Body of pancreas (tissue), 4 donors: ENCODE measurements around the gene MYO18B. TPM values are rescaled to one million over a fixed set of nuclear protein-coding genes. Genes with fewer than 3 reads are reported as not detected.

Experiments used
- ATAC-seq: fragments of 150-250 bp; one replicate; pipeline ENCODE4 v1.9.1; 2016
- DNase-seq, 4 donors: peaks; one replicate each; pipeline ENCODE4 v3.0.0-alpha.2; 2019
- H3K27ac ChIP-seq, 4 donors: fragments of 200-600 bp; sonication (generic); 1 replicate in 3 of 4; 2 replicates in 1 of 4; pipeline versions ENCODE4 v1.5.1 to v1.6.1; 2016 to 2019; ENCODE audit warnings: mild to moderate bottlenecking in 1 of 4, mixed read lengths in 1 of 4, moderate library complexity in 1 of 4
- H3K27me3 ChIP-seq, 2 donors: fragments of 200-600 bp; sonication (generic); one replicate each; pipeline ENCODE4 v1.6.0; 2016; ENCODE audit warnings: mild to moderate bottlenecking in 1 of 2
- H3K36me3 ChIP-seq, 2 donors: fragments of 200-600 bp; sonication (generic); replicated peaks in 1 of 2; 2 replicates each; pipeline ENCODE4 v1.5.1; 2016; ENCODE audit warnings: low read depth in 2 of 2; ENCODE audit not compliant: insufficient read depth in 1 of 2
- H3K4me1 ChIP-seq: fragments of 200-600 bp; sonication (generic); one replicate; pipeline ENCODE4 v1.6.0; 2016
- H3K4me3 ChIP-seq, 2 donors: fragments of 200-600 bp; sonication (generic); 1 replicate in 1 of 2; 2 replicates in 1 of 2; pipeline ENCODE4 v1.5.1; 2016 to 2019
- H3K9me3 ChIP-seq, 3 donors: fragments of 200-600 bp; sonication (generic); 1 replicate in 2 of 3; 2 replicates in 1 of 3; pipeline ENCODE4 v1.5.1; 2016
- CTCF ChIP-seq, 7 experiments: fragments of 450-650 bp in 4 of 7; fragments of 200-600 bp in 3 of 7; sonication (generic) in 3 of 7; IDR thresholded peaks; one replicate each; pipeline ENCODE4 v1.5.1; 2016 to 2019; ENCODE audit warnings: antibody characterized with exemption in 7 of 7
- POLR2A ChIP-seq, 3 donors: fragments of 450-650 bp; IDR thresholded peaks; one replicate each; pipeline ENCODE4 v1.6.1; 2016; ENCODE audit warnings: antibody characterized with exemption in 3 of 3, mild to moderate bottlenecking in 2 of 3
- WGBS, 2 donors: methylation state at CpG; one replicate each; pipeline ENCODE4 v1.1.5; 2017; 5-methylcytosine and 5-hydroxymethylcytosine counted together
- intact Hi-C: fragments of 100-400 bp; cut with DNase I; formaldehyde crosslinking; loops from one replicate; pipeline ENCODE4 v1.15.1; 2023
- total RNA-seq, 2 donors: library from RNA; depleted of rRNA; stranded (reverse); fragments of >200 nt; gene quantifications; one replicate each; pipeline ENCODE4 v1.1.0, GENCODE V29; 2016

MYO18B gene
- total RNA-seq, 2 donors from 2014 or later: 1.3 TPM; not detected in 1

- ATAC-seq (no peak), DNase-seq (no peak)
- no peak overlapping the region for H3K4me3 ChIP-seq
- no peaks in the 10 kb centered on the region for H3K9me3 ChIP-seq
- H3K27me3 ChIP-seq: no peaks in the 10 kb centered on the region
- no peaks in the 10 kb centered on the region for H3K36me3 ChIP-seq
- no peaks in the 10 kb centered on the region for H3K4me1 ChIP-seq
- intact Hi-C loops: no loop called here
- TF ChIP-seq CTCF (IDR thresholded peaks at IDR 0.05) (no peak), POLR2A (IDR thresholded peaks at IDR 0.05) (no peak)
- WGBS, 2 donors: 82 to 86% methylated on average over 4 of the region's 4 CpGs
- no peak overlapping the region for H3K27ac ChIP-seq
Measured at GRCh38 chr22:25900880-25901279, 158.9 kb downstream of the MYO18B start.

DNA sequence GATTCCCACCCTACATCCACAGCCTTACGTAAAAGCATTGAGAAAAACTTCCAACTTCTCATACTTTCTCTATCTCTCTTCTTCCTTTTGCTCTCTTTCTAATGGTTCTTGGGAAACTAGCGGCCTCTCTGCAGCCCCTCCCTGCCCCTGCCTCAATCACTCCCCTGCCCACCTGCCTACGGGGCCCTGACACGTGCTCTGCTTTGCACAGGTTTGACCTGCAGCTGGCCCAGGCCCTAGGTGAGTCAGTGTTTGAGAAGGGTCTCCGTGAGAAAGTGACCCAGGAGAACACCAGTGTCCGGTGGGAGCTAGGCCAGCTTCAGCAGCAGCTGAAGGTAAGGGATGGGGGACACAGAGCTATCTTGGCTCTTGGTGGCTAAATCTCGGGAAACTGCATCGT, 160.4 kb downstream of the MYO18B start:
- Histone ChIP-seq H3K27me3 (no peaks in the 10 kb centered on the region), H3K4me1 (no peaks in the 10 kb centered on the region), H3K4me3 (no peak overlapping the region), H3K27ac (no peak overlapping the region), H3K9me3 (no peaks in the 10 kb centered on the region), H3K36me3 (no peaks in the 10 kb centered on the region)
- DNase-seq (no peak), ATAC-seq (no peak)
- WGBS, 2 donors: 61 to 66% methylated on average over 8 of the region's 8 CpGs
- TF ChIP-seq CTCF (IDR thresholded peaks at IDR 0.05) (no peak), POLR2A (IDR thresholded peaks at IDR 0.05) (no peak)
- intact Hi-C loops: no loop called here

DNA sequence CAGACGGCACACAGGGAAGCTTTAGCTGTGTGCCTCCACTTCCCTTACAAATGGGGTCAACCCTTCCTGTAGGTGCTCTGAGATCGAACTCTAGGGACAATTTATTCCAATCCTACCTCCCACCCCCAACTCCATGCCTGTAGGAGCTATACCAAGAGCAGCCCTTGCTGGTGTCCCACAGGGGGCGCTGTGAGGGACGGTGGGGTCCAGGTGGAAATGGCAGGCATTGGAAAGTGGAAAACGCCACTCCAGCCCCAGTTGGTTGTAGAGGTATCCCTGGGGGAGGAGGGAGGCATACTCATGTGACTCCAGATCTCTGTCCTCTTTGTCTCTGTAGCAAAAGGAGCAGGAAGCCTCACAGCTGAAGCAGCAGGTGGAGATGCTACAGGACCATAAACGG, 161.3 kb downstream of the MYO18B start:
- no peak for ATAC-seq
- no peaks in the 10 kb centered on the region for H3K4me1 ChIP-seq

DNA sequence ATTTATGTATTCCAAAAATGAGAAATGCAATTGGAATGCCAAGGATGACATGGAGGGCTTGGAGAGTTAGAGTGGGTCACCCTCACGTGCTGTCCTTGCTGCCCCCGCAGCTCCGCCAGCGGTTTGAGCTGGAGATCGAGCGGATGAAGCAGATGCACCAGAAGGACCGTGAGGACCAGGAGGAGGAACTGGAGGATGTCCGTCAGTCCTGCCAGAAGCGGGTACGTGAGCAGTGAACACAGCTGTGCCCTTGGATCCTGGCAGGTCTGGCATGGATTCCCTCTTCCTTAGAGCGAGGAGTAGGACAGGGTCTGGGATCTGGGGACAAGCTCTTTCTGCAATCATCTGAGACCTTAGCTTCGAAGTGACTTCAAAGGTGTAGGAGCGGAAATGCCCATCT, 166.2 kb downstream of the MYO18B start:
- DNase-seq (no peak), ATAC-seq (no peak)
- Histone ChIP-seq H3K4me1 (no peaks in the 10 kb centered on the region), H3K9me3 (no peaks in the 10 kb centered on the region), H3K4me3 (no peak overlapping the region), H3K27me3 (peaks cover 0 to 4% of the 10 kb centered on the region in 2 donors), H3K27ac (no peak overlapping the region), H3K36me3 (no peaks in the 10 kb centered on the region)
- TF ChIP-seq POLR2A (IDR thresholded peaks at IDR 0.05) (no peak), CTCF (IDR thresholded peaks at IDR 0.05) (no peak)
- intact Hi-C loops: no loop called here
- 79 to 83% methylated on average over 13 of the region's 13 CpGs for WGBS, 2 donors

More for the DNA sequence above, 161.3 kb downstream of the MYO18B start:
- WGBS, 2 donors: 31 to 36% methylated on average over 5 to 6 of the region's 6 CpGs
- H3K9me3 ChIP-seq: no peaks in the 10 kb centered on the region
- intact Hi-C loops: no loop called here
- no peaks in the 10 kb centered on the region for H3K36me3 ChIP-seq
- H3K27me3 ChIP-seq: no peaks in the 10 kb centered on the region
- TF ChIP-seq POLR2A (IDR thresholded peaks at IDR 0.05) (no peak), CTCF (IDR thresholded peaks at IDR 0.05) (no peak)
- no peak overlapping the region for H3K4me3 ChIP-seq
- no peak for DNase-seq
- H3K27ac ChIP-seq: no peak overlapping the region

- TF ChIP-seq CTCF (IDR thresholded peaks at IDR 0.05): no peak
- no peak for TF ChIP-seq POLR2A (IDR thresholded peaks at IDR 0.05)
- H3K36me3 ChIP-seq: no peaks in the 10 kb centered on the region
- peaks cover 0 to 4% of the 10 kb centered on the region in 2 donors for H3K27me3 ChIP-seq
- intact Hi-C loops: no loop called here
- H3K27ac ChIP-seq: no peak overlapping the region
- ATAC-seq (no peak), DNase-seq (no peak)
- H3K4me3 ChIP-seq: no peak overlapping the region
- WGBS, 2 donors: 43 to 49% methylated on average over 2 of the region's 2 CpGs
- H3K4me1 ChIP-seq: no peaks in the 10 kb centered on the region
- H3K9me3 ChIP-seq: no peaks in the 10 kb centered on the region
Measured at GRCh38 chr22:25908755-25909154, 166.8 kb downstream of the MYO18B start.
